A673 (cell line): ENCODE measurements around the gene CCSAP. TPM values are rescaled to one million over a fixed set of nuclear protein-coding genes. Genes with fewer than 3 reads are reported as not detected.

Experiments
- BruUV-seq: library from RNA; stranded (reverse); fragments of 400-500 nt; replicated peaks from 2 replicates; lab custom pipeline; 2021; lab: Mats Ljungman, UMichigan
- CTCF ChIA-PET: fragments of 300-600 bp; sonication (Branson Sonifier 250); formaldehyde crosslinking; loops from one replicate; lab custom pipeline; 2022; ENCODE audit warnings: antibody characterized with exemption; lab: Charles Lee
- POLR2A ChIA-PET: fragments of 300-600 bp; sonication (Branson Sonifier 250); formaldehyde crosslinking; loops from one replicate; lab custom pipeline; 2022; ENCODE audit warnings: antibody characterized with exemption; ENCODE audit not compliant: low non-redundant PET; lab: Charles Lee
- DNase-seq: peaks from one replicate; pipeline ENCODE4 v3.0.0-alpha.2; 2015; ENCODE audit warnings: low spot score
- H3K27ac ChIP-seq: fragments of 200-600 bp; sonication (generic); 2 replicates; pipeline ENCODE4 v1.5.1; 2016; ENCODE audit warnings: mixed run types, low read depth, mild to moderate bottlenecking, mixed read lengths, antibody characterized with exemption, low read length; ENCODE audit not compliant: poor library complexity, severe bottlenecking
- H3K27me3 ChIP-seq: fragments of 200-600 bp; sonication (generic); replicated peaks from 2 replicates; pipeline ENCODE4 v1.6.1; 2017; ENCODE audit warnings: mixed run types, low read depth, mild to moderate bottlenecking, mixed read lengths, antibody characterized with exemption, low read length; ENCODE audit not compliant: insufficient read depth, poor library complexity
- H3K36me3 ChIP-seq: fragments of 200-600 bp; sonication (generic); 2 replicates; pipeline ENCODE4 v1.6.1; 2016; ENCODE audit warnings: mixed run types, mild to moderate bottlenecking, mixed read lengths, antibody characterized with exemption, low read length; ENCODE audit not compliant: insufficient read depth, poor library complexity, severe bottlenecking
- H3K4me1 ChIP-seq: fragments of 200-600 bp; sonication (generic); 2 replicates; pipeline ENCODE4 v1.6.1; 2017; ENCODE audit warnings: mixed run types, mild to moderate bottlenecking, mixed read lengths, antibody characterized with exemption, low read length; ENCODE audit not compliant: insufficient read depth, poor library complexity, severe bottlenecking
- H3K4me3 ChIP-seq: fragments of 200-600 bp; sonication (generic); 2 replicates; pipeline ENCODE4 v1.5.1; 2016; ENCODE audit warnings: low read depth, mixed run types, mild to moderate bottlenecking, mixed read lengths, low read length; ENCODE audit not compliant: poor library complexity, severe bottlenecking
- H3K9me3 ChIP-seq: fragments of 200-600 bp; sonication (generic); 2 replicates; pipeline ENCODE4 v1.6.1; 2016; ENCODE audit warnings: mixed run types, low read depth, mild to moderate bottlenecking, mixed read lengths, antibody characterized with exemption, low read length; ENCODE audit not compliant: poor library complexity, severe bottlenecking
- CTCF ChIP-seq: fragments of 300-800, 200-600 bp; sonication (generic); conservative IDR thresholded peaks from 2 replicates; pipeline ENCODE4 v1.5.1; 2017; ENCODE audit warnings: low read depth, mild to moderate bottlenecking, antibody characterized with exemption, low read length, moderate library complexity, mixed read lengths
- EZH2 ChIP-seq: fragments of 200-600 bp; sonication (generic); IDR thresholded peaks from 2 replicates; pipeline ENCODE4 v1.6.1; 2017; ENCODE audit warnings: borderline replicate concordance, low read depth, mild to moderate bottlenecking, mixed read lengths, antibody characterized with exemption, low read length; ENCODE audit not compliant: poor library complexity, severe bottlenecking
- intact Hi-C: fragments of 100-400 bp; cut with micrococcal nuclease; formaldehyde crosslinking; loops from one replicate; pipeline ENCODE4 v1.10.0; 2022; ENCODE audit not compliant: unreplicated experiment
- total RNA-seq: library from RNA; stranded (reverse); gene quantifications from 2 replicates; pipeline ENCODE4 v1.2.3, GENCODE V29; 2021

The CCSAP gene
- total RNA-seq, 1 experiment from 2014 or later, result 11.7 TPM

GRCh38 chr1:229383188-229383587 lies 40.3 kb upstream of the CCSAP start:
- H3K36me3 ChIP-seq, result no peaks in the 10 kb centered on the region
- BruUV-seq, result no TSS peak
- no peak for TF ChIP-seq EZH2
- TF ChIP-seq CTCF, result no peak
- no peak overlapping the region for H3K4me3 ChIP-seq
- no peaks in the 10 kb centered on the region for H3K9me3 ChIP-seq
- intact Hi-C loops, result no loop called here
- no peak for DNase-seq
- H3K4me1 ChIP-seq, result peaks cover 5% of the 10 kb centered on the region
- H3K27ac ChIP-seq, result no peak overlapping the region
- CTCF ChIA-PET, result no interaction called here
- no peaks in the 10 kb centered on the region for H3K27me3 ChIP-seq
- POLR2A ChIA-PET, result no interaction called here

- TF ChIP-seq CTCF, result no peak
- no peak for TF ChIP-seq EZH2
- H3K36me3 ChIP-seq, result no peaks in the 10 kb centered on the region
- H3K4me3 ChIP-seq, result no peak overlapping the region
- BruUV-seq, result no TSS peak
- no peak overlapping the region for H3K27ac ChIP-seq
- ChIA-PET CTCF (no interaction called here), POLR2A (no interaction called here)
- no peak for DNase-seq
- H3K27me3 ChIP-seq, result no peaks in the 10 kb centered on the region
- intact Hi-C loops, result no loop called here
- no peaks in the 10 kb centered on the region for H3K9me3 ChIP-seq
- H3K4me1 ChIP-seq, result peaks cover 5% of the 10 kb centered on the region
Measured at GRCh38 chr1:229381234-229381633, 38.4 kb upstream of the CCSAP start.

GRCh38 chr1:229380536-229381160 lies 37.8 kb upstream of the CCSAP start:
- Histone ChIP-seq H3K4me3 (no peak overlapping the region), H3K27me3 (no peaks in the 10 kb centered on the region), H3K27ac (no peak overlapping the region), H3K4me1 (peaks cover 5% of the 10 kb centered on the region), H3K36me3 (no peaks in the 10 kb centered on the region), H3K9me3 (no peaks in the 10 kb centered on the region)
- no peak for DNase-seq
- no TSS peak for BruUV-seq
- ChIA-PET POLR2A (no interaction called here), CTCF (no interaction called here)
- TF ChIP-seq CTCF (no peak), EZH2 (no peak)
- intact Hi-C loops, result no loop called here
